Stimulated activated CD4-positive, alpha-beta T cell treated with anti-CD3 and anti-CD28 coated beads, Interleukin-15, amount 100 ng/mL, for 24 hours (primary cell): Measurements from ENCODE around the gene TMEM163.
"Not testable (repeated sequence)": the region's sequence is repeated elsewhere in the genome, so short reads cannot be mapped to it uniquely, and the experiment has no call there.

Source experiments
- DNase-seq: peaks from one replicate; pipeline ENCODE4 v3.0.0-alpha.2; 2020

TMEM163 gene

GRCh38 chr2:134512734-134513464 is 205.9 kb downstream of the TMEM163 start:
- DNase-seq: no peak

GRCh38 chr2:134508391-134508790 is 210.4 kb downstream of the TMEM163 start:
- no peak for DNase-seq

- no peak for DNase-seq
Observed at GRCh38 chr2:134507697-134508096, 211.1 kb downstream of the TMEM163 start.

GRCh38 chr2:134507159-134507558 is 211.6 kb downstream of the TMEM163 start:
- not testable (repeated sequence) for DNase-seq

GRCh38 chr2:134505446-134505845 is 213.4 kb downstream of the TMEM163 start:
- DNase-seq: no peak

- no peak for DNase-seq
Observed at GRCh38 chr2:134504586-134505336, 214.0 kb downstream of the TMEM163 start.

- DNase-seq: no peak
Observed at GRCh38 chr2:134502104-134502503, 216.7 kb downstream of the TMEM163 start.

- no peak for DNase-seq
Observed at GRCh38 chr2:134501476-134502091, 217.2 kb downstream of the TMEM163 start.

GRCh38 chr2:134500211-134500935 is 218.4 kb downstream of the TMEM163 start:
- DNase-seq: no peak

- DNase-seq: no peak
Observed at GRCh38 chr2:134499307-134499926, 219.4 kb downstream of the TMEM163 start.

- DNase-seq: no peak
Observed at GRCh38 chr2:134498654-134499053, 220.1 kb downstream of the TMEM163 start.

GRCh38 chr2:134493797-134494196 is 225.0 kb downstream of the TMEM163 start:
- no peak for DNase-seq

GRCh38 chr2:134491771-134492441 is 226.9 kb downstream of the TMEM163 start:
- DNase-seq: no peak

- no peak for DNase-seq
Observed at GRCh38 chr2:134491022-134491421, 227.8 kb downstream of the TMEM163 start.

GRCh38 chr2:134490559-134490958 is 228.2 kb downstream of the TMEM163 start:
- DNase-seq: no peak

GRCh38 chr2:134489732-134490384 is 228.9 kb downstream of the TMEM163 start:
- DNase-seq: no peak

GRCh38 chr2:134482766-134483340 is 235.9 kb downstream of the TMEM163 start:
- DNase-seq: no peak

GRCh38 chr2:134482131-134482723 is 236.6 kb downstream of the TMEM163 start:
- no peak for DNase-seq

- no peak for DNase-seq
Observed at GRCh38 chr2:134479696-134480330, 239.0 kb downstream of the TMEM163 start.

- DNase-seq: not testable (repeated sequence)
Observed at GRCh38 chr2:134476982-134477381, 241.8 kb downstream of the TMEM163 start.
